HG03045 (cell line): Measurements from ENCODE around the gene PDF.
"Not testable (repeated sequence)": the region's sequence is repeated elsewhere in the genome, so short reads cannot be mapped to it uniquely, and the experiment has no call there.

Experiments
- ATAC-seq: cut with Tn5 transposase; IDR thresholded peaks from one replicate; pipeline ENCODE4 v1.9.1; 2021; ENCODE audit warnings: mild to moderate bottlenecking, moderate library complexity; ENCODE audit not compliant: unreplicated experiment

The PDF gene

GRCh38 chr16:69318177-69318910, 12.0 kb downstream of the PDF start:
- no peak for ATAC-seq

- ATAC-seq: no peak
These were observed 13.8 kb downstream of the PDF start for GRCh38 chr16:69316595-69317034.

GRCh38 chr16:69315486-69316311, 14.7 kb downstream of the PDF start:
- no peak for ATAC-seq

- no peak for ATAC-seq
These were observed 15.9 kb downstream of the PDF start for GRCh38 chr16:69314534-69314933.

- ATAC-seq: no peak
These were observed 16.9 kb downstream of the PDF start for GRCh38 chr16:69313469-69313868.

- peak; percentile 52 for ATAC-seq
These were observed 18.6 kb downstream of the PDF start for GRCh38 chr16:69311533-69312387.

GRCh38 chr16:69310653-69311532, 19.5 kb downstream of the PDF start, which contains the start of gene VPS4A:
VPS4A (plus strand) TSS chr16:69311350; CDS start chr16:69311512, 162 bp downstream.
- ATAC-seq: peak; percentile 92

- no peak for ATAC-seq
These were observed 21.1 kb downstream of the PDF start for GRCh38 chr16:69309316-69309715.

- ATAC-seq: no peak
These were observed 22.5 kb downstream of the PDF start for GRCh38 chr16:69307856-69308255.

- no peak for ATAC-seq
These were observed 23.3 kb downstream of the PDF start for GRCh38 chr16:69307091-69307490.

- no peak for ATAC-seq
These were observed 24.4 kb downstream of the PDF start for GRCh38 chr16:69306031-69306430.

- no peak for ATAC-seq
These were observed 28.1 kb downstream of the PDF start for GRCh38 chr16:69302301-69302700.

- no peak for ATAC-seq
These were observed 28.5 kb downstream of the PDF start for GRCh38 chr16:69301861-69302260.

- no peak for ATAC-seq
These were observed 29.2 kb downstream of the PDF start for GRCh38 chr16:69301187-69301586.

GRCh38 chr16:69298261-69298660, 32.1 kb downstream of the PDF start:
- no peak for ATAC-seq

GRCh38 chr16:69296771-69297170, 33.6 kb downstream of the PDF start:
- ATAC-seq: not testable (repeated sequence)

- ATAC-seq: no peak
These were observed 36.3 kb downstream of the PDF start for GRCh38 chr16:69294051-69294450.

- no peak for ATAC-seq
These were observed 37.0 kb downstream of the PDF start for GRCh38 chr16:69293401-69293800.

GRCh38 chr16:69291657-69292056, 38.7 kb downstream of the PDF start:
- ATAC-seq: not testable (repeated sequence)
